ENCODE results near the gene MYH9. TPM values are rescaled to one million over a fixed set of nuclear protein-coding genes. Genes with fewer than 3 reads are reported as not detected.

MYH9 gene
- total RNA-seq: 43.1 TPM

DNA sequence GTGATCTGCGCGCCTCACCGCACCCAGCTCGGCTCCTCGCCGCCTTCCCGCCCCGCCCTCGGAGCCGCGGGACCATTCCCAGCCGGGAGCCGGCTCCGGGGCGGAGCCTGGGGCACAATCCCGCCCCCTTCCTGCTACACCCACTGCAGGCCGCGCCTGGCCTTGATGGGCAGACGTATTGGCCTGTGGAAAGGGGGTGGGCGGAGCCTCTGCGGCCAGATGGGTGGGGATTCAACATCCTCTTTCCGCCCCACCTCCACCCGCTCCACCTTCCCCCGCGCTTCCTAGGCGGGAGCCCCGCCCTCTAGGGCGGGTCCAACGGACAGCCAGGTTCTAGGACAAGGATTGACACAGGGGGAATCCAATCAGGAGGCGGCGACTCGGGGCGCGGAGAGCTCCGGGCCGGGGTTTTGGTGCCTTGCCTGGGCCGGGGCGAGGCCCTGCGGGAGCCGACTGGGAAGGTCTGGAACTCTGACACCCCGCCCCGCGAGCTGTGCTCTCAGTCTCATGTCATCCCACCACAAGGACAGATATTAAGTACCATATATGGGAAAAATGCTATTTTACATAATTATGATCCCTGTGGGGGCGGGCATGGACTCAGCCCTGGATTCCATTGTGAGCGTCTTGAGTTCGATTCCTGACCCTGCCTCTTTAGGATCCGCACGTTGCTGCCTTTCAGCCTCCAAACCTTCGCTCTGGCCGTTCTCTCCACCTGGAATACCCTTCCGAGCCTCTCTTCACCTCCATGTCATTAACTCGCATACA, at the start of gene MYH9:
MYH9 (minus strand) TSS at position 9 of the 768 bp plus-strand sequence. CDS start 38,731 bp downstream, outside the sequence.

DNA sequence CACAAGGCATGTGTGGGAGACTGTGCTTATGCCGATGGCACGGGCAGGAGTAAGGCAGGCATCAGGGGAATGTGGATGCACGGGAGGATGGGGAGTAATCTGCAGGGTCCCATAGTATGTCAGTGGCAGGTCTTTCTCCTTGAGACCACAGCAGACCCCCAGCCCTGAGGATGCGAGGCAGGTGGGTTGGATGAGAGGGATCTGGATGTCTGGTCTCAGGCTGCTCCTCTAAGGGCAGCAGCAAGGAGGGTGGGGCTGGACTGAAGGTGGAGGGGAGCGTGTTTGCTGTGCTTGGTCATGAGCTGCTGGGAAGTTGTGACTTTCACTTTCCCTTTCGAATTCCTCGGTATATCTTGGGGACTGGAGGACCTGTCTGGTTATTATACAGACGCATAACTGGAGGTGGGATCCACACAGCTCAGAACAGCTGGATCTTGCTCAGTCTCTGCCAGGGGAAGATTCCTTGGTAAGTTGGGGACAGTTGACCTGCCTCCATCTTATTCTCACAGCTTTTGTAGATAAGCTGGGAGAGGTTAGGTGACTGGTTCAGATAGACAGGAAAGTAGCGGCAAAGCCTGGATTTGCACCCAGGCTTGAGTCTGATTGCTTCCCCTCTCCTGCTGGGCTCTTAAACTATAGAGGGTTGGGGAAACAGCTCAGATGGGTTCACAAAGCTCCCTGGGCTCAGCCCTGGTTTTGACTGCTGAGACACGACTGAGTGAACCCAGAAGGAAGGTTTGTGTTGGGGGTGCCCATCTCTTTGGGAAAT, 134.8 kb downstream of the MYH9 start, which contains the start of gene APOL1:
APOL1 (plus strand) TSS at position 380 of the 769 bp plus-strand sequence. CDS start 1,823 bp downstream, outside the sequence.

DNA sequence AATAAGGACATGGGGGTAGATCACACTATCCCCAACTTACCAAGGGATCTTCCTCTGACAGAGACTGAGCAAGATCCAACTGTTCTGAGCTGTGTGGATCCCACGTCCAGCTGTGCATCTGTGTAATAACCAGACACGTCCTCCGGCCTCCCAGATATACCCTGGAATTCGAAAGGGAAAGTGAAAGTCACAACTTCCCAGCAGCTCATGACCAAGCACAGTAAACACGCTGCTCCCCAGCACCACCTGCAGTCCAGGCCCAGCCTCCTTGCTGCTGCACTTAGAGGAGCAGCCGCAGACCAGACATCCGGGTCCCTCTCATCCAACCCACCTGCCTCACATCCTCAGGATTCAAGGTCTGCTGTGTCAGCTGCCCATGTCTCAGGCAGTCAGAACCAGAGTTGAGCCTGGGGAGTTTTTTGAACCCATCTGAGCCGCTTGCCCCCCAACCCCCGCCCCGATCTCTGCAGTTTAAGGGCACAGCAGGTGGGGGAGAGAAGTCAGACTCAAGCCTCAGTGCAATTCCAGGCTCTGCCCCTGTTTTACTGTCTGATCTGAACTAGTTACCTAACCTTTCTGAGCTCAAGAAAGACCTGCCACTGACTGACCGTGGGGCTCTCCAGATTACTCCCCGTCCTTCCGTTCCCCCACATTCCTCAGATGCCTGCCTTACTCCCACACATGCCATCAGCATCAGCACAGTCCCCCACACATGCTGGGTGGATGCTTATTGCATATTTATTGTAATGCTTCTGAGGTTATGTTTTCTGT, 148.2 kb downstream of the MYH9 start, which contains the start of gene APOL2:
APOL2 (minus strand) TSS at position 127 of the 771 bp plus-strand sequence. CDS start 6,365 bp downstream, outside the sequence.

Small RNA genes within 50 kb of the gene (small RNA-seq; reads per million reads assigned to genes)
- gene MIR6819: not detected

Other genes starting within 250 kb of the MYH9 start
- 3.2 TPM for gene APOL3, start 227.2 kb downstream of the MYH9 start, total RNA-seq
- 14.3 TPM for gene APOL4, start 186.2 kb downstream of the MYH9 start, total RNA-seq
- gene APOL2, start 148.4 kb downstream of the MYH9 start, total RNA-seq: 9.7 TPM
- 0.92 TPM for gene APOL1, start 134.8 kb downstream of the MYH9 start, total RNA-seq
- gene TXN2, start 93.7 kb upstream of the MYH9 start, total RNA-seq: 25.1 TPM
- gene FOXRED2, start 119.1 kb upstream of the MYH9 start, total RNA-seq: 15.0 TPM
- gene EIF3D, start 141.2 kb upstream of the MYH9 start, total RNA-seq: 114 TPM

All from diencephalon (tissue), 1 donor.